ENCODE measurements around the gene PVALEF. TPM values are rescaled to one million over a fixed set of nuclear protein-coding genes. Genes with fewer than 3 reads are reported as not detected.
A peak's percentile ranks its signal among the peaks of the same experiment; 100 is the strongest.
"Not testable (repeated sequence)": the region's sequence is repeated elsewhere in the genome, so short reads cannot be mapped to it uniquely, and the experiment has no call there.

Gene PVALEF
- total and polyA plus RNA-seq, 8 donors: 0.11 to 0.74 (median 0.25) TPM; not detected in 2

DNA sequence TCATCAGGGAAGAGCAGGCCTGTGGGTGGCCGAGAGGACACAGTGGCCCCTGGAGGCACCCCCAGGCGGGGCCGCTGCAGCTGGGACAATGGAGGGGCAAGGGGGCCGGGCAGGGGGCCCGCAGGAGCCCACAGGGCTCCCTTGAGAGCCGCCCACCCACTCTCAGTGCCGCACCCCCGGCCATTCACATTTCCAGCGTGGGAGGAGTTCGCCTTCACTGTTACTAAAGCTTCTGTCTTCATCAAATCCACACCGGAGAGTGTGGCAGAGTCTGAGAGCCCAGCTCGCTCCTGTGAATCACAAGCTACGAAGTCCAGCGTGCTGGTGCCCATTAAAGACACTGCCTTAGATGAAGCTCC lies 20.9 kb upstream of the PVALEF start:
- H3K4me3 ChIP-seq: no peak overlapping the region
- intact Hi-C loops (cut with DNase I): no loop called here
- H3K36me3 ChIP-seq: no peaks in the 10 kb centered on the region
- H3K9me3 ChIP-seq: no peaks in the 10 kb centered on the region
- H3K27ac ChIP-seq: no peak overlapping the region
- no peak for ATAC-seq
- H3K4me1 ChIP-seq: peaks cover 6 to 27% of the 10 kb centered on the region in 2 donors
- no peak for DNase-seq
- H3K27me3 ChIP-seq: no peaks in the 10 kb centered on the region
- TF ChIP-seq, protein P1, sequence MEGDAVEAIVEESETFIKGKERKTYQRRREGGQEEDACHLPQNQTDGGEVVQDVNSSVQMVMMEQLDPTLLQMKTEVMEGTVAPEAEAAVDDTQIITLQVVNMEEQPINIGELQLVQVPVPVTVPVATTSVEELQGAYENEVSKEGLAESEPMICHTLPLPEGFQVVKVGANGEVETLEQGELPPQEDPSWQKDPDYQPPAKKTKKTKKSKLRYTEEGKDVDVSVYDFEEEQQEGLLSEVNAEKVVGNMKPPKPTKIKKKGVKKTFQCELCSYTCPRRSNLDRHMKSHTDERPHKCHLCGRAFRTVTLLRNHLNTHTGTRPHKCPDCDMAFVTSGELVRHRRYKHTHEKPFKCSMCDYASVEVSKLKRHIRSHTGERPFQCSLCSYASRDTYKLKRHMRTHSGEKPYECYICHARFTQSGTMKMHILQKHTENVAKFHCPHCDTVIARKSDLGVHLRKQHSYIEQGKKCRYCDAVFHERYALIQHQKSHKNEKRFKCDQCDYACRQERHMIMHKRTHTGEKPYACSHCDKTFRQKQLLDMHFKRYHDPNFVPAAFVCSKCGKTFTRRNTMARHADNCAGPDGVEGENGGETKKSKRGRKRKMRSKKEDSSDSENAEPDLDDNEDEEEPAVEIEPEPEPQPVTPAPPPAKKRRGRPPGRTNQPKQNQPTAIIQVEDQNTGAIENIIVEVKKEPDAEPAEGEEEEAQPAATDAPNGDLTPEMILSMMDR (IDR thresholded peaks at IDR 0.05): no peak

DNA sequence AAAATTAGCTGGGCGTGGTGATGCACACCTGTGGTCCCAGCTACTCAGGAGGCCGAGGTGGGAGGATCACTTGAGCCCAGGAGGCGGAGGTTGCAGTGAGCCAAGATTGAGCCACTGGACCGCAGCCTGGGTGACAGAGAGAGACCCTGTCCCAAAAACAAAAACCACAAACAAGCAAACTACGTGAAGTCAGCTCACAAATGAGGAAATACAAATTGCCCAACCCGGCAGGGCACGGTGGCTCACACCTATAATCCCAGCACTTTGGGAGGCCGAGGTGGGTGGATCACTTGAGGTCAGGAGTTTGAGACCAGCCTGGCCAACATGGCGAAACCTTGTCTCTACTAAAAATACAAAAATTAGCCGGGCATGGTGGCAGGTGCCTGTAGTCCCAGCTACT lies 19.1 kb upstream of the PVALEF start:
- H3K9me3 ChIP-seq; intact Hi-C loops (cut with DNase I); H3K4me3 ChIP-seq; H3K27me3 ChIP-seq; H3K36me3 ChIP-seq; ATAC-seq; DNase-seq: not testable (repeated sequence)
- Histone ChIP-seq H3K4me1 (peaks cover 6 to 35% of the 10 kb centered on the region in 2 donors), H3K27ac (peak overlapping the region in 1 of 2 donors; percentile 33)

DNA sequence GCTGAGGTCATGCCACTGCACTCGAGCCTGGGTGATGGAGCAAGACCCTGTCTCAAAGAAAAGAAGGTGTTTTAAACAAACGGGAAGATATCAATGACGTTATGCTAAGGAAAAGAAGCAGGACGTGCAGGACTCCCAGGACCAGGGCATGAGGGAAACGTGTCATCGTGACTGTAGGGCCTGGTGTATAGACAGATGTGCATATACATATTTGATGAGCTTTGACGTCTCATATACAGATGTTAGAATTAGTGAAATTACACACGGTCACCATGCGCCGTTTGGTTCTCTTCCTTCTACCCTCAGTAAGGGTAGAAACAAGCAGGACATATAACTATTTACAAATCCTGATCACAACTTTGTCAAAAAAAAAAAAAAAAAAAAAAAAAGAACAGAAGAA lies 17.6 kb upstream of the PVALEF start:
- Histone ChIP-seq H3K27ac (no peak overlapping the region), H3K9me3 (no peaks in the 10 kb centered on the region), H3K4me1 (peaks cover 4 to 40% of the 10 kb centered on the region in 2 donors), H3K4me3 (no peak overlapping the region), H3K27me3 (no peaks in the 10 kb centered on the region), H3K36me3 (no peaks in the 10 kb centered on the region)
- no peak for ATAC-seq
- TF ChIP-seq, protein P1 (IDR thresholded peaks at IDR 0.05): no peak
- intact Hi-C loops (cut with DNase I): no loop called here
- no peak for DNase-seq

DNA sequence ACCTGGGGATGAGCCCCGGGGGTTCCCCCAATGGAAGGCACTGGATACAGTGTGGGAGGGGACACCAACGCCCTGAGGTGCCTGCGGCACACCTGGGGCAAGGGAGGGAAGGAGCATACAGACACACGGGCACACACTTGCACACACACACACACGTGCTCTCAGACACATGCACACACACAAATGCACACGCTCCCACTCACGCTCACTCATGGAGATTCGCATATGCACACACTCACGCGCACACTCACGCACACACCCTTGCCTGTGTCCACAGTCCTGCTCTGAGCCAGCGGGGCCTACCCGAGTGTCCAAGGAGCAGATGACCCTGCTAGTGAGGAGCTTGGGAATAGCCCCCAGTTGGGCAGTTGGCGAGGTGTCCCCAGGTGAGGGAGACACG lies 16.7 kb upstream of the PVALEF start:
- intact Hi-C loops (cut with DNase I): no loop called here

DNA sequence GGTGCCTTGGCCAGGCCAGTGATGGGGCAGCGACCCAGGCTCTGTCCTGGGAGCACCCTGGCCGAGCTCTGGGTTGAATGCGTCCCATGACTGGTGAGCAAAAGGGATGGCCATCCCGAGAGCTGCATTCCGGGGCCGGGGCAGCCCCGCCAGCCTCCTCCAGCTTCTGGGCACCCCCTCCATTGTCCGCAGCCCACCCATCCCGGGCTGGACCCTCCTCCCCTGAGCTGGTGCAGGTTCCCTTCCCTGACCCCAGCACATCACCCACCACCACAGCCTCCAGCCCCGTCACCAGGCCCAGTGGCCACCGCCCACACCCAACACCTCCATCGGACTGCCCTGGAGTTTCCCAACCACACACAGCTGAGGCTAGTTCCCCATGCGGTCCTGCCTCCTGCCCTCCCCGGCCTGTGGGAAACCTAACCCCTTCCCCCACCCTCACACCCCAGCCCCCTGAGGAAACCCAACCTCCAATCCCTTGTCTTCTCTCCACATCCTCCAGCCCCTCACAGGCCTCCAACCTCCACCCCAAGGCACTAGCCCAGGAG lies 16.2 kb upstream of the PVALEF start:
- Histone ChIP-seq H3K36me3 (no peaks in the 10 kb centered on the region), H3K4me1 (peaks cover 0 to 45% of the 10 kb centered on the region in 2 donors), H3K27me3 (no peaks in the 10 kb centered on the region), H3K4me3 (peak overlapping the region in 1 of 2 donors; percentile 27), H3K9me3 (no peaks in the 10 kb centered on the region), H3K27ac (peak overlapping the region in 1 of 2 donors; percentile 84)
- no peak for ATAC-seq
- intact Hi-C loops (cut with DNase I): no loop called here
- TF ChIP-seq, protein P1 (IDR thresholded peaks at IDR 0.05): no peak
- DNase-seq: no peak

More for the DNA sequence above, 16.7 kb upstream of the PVALEF start:
- no peaks in the 10 kb centered on the region for H3K36me3 ChIP-seq
- H3K27ac ChIP-seq: peak overlapping the region in 1 of 2 donors; percentile 84
- no peaks in the 10 kb centered on the region for H3K27me3 ChIP-seq
- no peak overlapping the region for H3K4me3 ChIP-seq
- DNase-seq (no peak), ATAC-seq (no peak)
- TF ChIP-seq, protein P1 (IDR thresholded peaks at IDR 0.05): no peak
- no peaks in the 10 kb centered on the region for H3K9me3 ChIP-seq
- H3K4me1 ChIP-seq: peaks cover 0 to 40% of the 10 kb centered on the region in 2 donors

Data from left lung (tissue), 10 donors.